ENCODE data around the gene FAM149A.

Gene FAM149A

DNA sequence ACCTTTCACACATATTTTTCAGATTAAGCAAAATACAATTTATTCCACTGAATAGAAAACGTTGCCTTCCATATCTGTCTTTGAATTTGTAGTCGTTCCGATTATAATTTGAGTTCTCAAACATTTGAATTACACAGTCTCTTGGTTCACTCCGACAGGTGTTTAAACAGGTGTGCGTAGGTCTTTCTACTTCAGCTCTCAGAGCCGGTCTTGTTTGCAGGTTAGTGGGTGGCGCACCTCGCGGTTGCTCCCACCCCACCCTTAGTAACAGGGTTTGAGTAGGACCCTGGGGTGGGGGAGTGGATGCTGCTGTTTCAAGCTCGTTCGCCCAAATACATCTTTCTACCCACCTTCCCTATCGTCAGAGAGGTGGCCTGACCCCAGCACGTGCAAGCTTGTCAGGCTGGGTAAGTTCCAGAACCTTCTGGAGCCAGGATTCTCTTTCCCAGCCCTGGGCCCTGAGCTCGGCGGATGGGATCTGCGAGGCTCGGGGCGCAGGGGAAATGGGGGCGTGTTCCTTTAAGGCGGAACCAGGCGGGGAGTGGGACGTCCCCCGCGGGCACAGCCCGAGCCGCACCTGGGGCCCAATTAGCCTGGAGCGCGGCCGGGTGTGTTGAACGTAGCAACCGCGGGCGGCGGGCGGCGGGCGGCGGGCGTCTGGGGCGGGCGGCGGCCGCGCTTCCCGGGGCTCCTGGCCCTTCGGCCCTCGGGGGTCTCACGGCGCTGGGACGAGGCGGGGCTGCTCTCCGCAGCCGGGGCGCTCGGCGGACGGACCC is at the start of gene FAM149A:
Gene FAM149A (plus strand): TSS at position 591 of the 776 bp plus-strand sequence.
- DNase-seq = no peak

DNA sequence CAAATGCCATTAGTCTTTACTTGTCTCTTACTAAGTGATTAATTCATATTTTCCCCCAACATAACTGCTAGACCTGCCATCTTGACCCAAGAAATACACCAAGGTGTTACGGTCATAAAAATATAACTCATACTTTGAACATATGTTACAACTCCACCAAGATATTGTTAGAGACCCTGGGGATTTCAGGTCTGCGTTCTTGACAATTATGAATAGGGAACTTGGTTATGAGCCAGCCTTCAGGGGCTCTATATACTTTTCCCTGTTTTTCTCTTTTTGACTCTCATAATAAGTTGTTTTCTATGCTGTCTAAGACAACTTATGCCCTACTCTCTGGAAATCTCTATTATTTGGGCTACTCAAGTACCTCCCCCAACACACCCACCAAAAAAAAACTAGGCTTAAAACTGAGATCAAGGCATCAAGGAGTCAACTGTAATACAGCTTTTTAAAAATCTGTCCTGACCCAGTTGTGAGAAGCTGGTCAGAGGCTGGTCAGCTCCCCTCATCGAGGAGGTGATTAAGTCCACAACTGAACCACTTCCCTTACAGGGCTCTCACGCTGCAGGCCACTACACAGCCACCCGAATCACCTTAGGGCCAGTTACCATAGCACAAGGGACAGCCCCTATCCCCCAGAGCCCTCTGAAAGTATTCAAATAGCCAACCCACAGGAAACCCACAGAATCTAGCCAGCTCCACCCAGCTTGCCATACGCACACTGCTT is 46.1 kb upstream of the FAM149A start:
- DNase-seq = no peak

DNA sequence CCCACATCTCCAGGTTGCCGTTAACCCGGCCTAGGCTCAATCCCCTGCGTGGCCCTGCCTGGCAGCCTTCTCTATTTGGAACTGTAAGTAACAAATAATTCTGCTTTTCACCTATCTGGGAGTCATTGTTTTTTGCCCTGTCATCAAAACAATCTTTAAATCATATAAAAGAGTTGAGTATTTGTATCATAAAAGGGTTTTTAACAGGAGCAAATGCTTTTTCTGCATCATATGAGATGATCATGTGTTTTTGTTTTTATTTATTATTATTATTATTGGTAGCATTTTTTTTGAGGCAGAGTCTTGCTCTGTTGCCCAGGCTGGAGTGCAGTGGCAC is 45.6 kb upstream of the FAM149A start:
- DNase-seq = no peak

DNA sequence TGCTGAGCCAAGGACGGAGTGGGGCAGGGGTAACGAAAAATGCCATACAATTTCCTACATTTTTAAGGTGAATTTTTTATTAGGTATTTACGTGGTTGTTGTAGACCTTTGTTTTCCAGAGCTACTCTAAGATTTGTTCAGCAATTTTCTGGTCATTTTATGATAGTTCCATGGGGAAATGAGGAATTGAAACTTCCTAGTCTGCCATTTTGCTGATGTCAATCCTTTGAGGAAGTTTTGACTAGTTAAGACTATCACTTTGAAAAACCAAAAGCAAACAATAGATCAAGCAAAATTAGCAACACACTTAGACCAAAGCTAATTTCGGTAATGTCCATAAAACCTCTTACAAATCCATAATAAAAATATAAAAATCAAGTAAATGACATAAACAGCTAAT is 42.6 kb upstream of the FAM149A start:
- DNase-seq = no peak

DNA sequence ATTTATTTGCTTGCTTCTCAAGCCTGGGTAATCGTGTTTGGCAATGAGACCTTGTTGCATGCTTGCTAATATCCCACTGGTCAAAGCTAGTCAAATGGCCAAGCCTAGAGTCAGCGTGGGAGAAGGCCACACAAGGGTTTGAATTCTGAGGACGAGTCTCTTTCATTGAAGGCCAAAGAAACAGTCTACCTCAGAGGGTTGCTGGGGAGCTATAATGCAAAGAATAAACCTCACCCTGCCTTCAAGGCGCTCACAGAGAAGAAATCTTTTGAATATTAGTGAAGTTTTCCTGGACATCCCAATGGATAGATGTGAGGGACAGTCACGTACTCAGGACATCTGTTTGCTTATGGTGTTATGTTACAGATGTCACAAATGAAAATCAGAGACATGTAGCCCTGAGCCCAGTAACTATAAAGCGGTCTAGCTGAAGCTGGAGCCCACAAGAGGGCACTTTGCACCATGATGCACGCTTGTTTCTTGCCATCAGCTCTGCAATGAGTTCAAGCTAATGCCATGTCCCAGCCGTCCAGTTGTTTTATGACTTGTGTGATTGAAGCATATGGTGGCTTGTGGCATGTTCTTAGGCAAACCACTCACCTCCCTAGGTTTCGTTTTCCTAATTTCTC is 36.6 kb upstream of the FAM149A start:
- peak; percentile 41 for DNase-seq

DNA sequence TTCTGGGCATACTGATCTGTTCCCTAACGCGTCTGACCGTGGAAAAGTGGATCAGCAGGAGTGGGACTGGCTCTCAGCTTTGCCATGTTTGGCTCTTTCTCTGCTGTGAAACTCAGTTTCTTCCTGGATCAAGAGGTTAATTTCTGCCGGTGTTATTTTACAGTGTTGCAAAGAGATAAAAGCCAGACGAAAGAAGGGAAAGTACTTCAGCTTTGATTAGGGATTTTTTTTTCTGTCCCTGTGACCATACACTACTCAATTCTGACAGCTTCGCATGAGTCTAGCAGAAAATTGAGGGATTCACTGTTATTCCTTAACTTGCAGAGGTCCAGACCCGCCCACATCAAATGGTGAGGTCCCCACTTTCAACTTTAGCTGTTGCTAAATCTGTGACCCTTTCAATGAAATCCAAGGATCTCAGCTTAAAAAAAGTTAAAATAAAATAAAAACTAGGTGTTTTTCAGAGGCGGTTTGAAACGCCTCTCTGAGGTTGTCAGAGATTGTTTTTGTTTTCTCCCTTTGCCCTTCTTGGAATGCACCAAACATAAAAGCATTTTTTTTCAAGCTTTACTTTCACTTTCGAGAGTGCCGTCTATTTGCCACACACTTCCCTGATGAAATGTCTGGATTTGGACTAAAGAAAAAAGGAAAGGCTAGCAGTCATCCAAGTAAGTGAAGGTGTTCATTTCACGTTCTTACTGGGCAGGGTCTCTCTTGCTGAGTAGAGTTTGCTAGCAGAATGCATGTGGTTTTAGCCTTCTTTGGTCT is 35.7 kb upstream of the FAM149A start, which contains the start of gene TLR3:
Gene TLR3 (plus strand): TSS at position 576 of the 768 bp plus-strand sequence. CDS start 7,464 bp downstream, outside the sequence.
- DNase-seq = peak; percentile 25

DNA sequence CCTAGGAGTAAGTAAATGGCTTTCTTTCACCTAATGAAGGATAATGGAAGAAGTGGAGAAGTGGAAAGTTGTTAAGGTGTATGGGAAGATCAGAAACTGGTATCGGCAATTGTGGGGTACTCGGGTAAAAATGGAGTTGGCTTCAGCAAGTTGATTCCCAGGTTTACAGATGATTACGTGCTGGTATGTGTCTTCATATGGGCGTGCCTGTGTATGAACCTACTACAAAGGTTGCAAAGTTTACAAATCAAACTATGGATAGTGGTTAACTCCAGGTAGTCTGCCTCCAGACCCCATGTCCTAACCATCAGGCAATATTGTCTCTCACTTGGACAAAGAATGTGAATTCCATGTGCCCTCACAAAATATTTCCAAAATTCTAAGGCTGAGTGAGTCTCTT is 34.8 kb upstream of the FAM149A start:
- no peak for DNase-seq

DNA sequence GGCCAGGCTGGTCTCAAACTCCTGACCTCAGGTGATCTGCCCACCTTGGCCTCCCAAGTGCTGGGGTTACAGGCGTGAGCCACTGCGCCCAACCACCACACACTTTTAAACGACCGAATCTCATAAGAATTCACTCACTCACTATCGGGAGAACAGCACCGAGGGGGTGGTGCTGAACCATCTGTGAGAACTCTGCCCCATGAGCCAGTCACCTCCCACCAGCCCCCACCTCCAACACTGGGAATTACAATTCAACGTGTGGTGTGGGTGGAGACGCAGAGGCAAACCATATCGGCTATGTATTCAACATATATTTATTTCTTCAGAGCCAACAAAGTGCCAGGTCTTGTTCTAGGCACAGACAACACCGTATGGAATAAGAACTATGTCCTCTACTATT is 32.0 kb upstream of the FAM149A start:
- no peak for DNase-seq

DNA sequence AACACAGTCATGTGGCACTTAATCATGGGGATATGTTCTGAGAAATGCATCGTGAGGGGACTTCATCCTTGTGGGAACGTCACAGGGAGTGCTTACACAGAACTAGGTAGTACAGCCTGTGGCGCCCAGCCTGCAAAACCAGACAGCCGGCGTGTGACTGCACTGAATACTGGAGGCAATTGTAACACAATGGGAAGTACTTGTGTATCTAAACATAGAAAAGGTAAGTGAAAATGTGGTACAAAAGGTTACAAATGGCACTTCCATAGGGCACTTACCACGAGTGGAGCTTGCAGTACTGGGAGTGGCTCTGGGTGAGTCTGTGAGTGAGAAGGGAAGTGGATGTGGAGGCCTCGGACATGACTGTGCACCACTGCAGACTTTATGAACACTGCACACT is 30.3 kb upstream of the FAM149A start:
- no peak for DNase-seq

DNA sequence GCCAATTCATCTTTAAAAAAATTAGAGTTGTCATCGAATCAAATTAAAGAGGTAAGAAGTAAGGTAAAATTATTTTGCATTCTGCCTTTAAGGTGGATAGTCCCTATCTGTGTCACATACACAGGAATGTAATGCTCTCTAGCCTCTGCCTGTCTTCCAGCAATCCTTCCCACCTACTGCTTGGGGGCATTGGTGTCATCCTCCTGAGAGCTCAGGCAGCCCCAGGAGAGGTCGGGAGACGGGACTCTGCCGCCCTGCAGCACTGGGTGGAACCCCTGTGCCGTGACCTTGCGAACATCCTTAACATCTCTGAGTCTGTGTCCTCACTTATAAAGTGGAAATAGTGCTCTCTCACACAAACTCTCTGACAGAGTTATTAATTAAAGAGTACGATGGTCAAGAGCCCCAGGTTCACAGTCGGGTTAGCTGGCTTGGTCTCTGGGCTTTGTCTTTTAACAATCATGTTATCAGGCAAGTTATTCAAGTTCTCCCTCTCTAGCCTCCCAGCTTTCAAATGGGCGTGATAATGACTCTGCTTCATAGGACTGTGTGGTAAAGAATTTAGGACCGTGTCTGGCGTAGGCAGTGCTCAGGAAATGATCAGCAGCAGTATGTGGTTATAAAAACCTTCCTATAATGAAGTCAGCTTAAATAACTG is 25.4 kb upstream of the FAM149A start:
- DNase-seq = no peak

DNA sequence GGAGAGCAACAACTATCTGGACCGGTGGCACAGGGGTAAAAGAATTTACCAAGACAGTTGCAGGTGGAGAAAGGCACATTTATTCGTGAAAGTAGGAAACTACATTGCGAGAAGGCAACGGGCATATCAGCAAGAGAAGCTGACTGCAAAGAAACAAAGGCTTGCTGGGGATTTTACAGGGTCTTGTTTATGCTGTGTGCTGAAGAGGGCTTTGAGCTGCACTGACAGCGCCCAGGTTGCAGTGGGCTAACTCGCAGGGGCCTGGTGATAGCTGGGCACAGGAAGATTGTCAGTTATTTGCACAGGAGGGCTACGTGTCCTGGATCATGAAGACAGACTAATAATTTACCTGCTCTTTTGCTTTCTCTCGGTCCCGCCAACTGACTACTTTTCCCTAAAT is 24.8 kb upstream of the FAM149A start:
- DNase-seq = no peak

DNA sequence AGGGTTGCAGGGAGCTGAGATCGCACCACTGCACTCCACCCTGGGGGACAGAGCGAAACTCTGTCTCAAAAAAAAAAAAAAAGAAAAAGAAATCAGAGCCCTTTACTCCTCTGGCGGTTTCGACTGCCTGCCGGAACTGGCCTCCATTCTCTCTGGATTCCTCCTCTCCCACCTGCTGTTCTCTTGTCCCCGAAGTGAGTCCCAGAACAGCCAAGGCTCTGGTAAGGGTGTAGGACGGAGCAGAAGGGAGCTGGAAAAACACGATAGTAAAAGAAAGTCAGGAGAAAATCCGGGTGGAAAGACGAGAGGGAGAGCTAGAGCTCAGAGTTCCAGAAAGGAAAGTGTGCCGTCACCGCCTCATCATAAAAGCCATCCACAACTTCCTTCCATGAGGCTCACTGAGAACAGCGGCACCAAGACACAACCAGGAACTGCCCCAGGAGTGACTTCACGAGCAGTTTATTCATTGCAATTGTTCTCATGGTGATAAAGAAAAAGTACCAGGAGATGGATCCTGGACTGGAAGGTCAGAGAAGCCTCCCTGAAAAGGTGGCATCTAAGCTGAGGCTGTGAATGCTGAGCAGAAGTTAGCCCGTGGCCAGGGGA is 23.2 kb upstream of the FAM149A start:
- no peak for DNase-seq

DNA sequence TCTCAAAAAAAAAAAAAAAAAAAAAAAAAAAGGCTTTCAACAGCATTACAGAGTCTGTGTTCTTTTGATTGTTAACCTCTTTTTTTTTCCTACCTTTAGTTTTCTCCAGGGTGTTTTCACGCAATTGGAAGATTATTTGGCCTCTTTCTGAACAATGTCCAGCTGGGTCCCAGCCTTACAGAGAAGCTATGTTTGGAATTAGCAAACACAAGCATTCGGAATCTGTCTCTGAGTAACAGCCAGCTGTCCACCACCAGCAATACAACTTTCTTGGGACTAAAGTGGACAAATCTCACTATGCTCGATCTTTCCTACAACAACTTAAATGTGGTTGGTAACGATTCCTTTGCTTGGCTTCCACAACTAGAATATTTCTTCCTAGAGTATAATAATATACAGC is 22.3 kb upstream of the FAM149A start:
- DNase-seq = no peak

DNA sequence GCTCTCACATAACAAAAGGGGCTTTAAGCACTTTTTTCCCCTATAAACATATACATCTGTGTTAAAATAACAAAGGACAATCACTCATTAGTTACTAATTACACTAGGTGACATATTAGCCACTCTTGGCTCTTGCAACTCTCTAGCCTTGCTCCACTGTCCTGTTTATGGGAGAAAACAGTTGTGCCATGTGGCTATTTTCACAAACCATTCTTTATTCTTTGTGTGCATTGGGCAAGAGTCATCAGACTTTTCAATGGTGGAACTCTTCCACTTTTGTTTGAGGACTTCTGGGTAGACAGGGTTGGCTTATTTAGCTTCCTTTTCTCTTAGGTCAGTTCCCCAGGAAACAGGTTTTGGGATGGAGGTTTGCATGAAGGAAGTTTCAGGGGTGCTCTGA is 16.0 kb upstream of the FAM149A start:
- DNase-seq = no peak

DNA sequence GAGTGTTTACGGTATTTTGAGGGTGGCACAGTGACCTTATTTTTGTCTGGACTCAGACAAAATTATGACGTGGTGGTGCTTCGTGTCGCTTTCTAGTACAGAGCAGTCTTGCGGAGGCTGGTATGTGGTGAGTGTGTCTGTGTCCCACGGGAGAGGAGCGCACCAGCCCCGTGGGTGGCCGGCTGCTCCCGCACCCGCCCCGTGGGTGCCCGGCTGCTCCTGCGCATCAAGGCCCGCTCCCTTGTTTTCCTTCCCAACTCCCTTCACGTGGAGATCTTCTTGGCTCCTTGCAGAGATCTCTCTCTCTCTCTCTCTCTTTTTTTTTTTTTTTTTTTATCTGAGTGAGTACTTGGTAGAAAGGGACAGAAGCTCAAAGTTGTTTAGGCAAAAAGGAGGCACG is 12.2 kb upstream of the FAM149A start:
- no peak for DNase-seq

DNA sequence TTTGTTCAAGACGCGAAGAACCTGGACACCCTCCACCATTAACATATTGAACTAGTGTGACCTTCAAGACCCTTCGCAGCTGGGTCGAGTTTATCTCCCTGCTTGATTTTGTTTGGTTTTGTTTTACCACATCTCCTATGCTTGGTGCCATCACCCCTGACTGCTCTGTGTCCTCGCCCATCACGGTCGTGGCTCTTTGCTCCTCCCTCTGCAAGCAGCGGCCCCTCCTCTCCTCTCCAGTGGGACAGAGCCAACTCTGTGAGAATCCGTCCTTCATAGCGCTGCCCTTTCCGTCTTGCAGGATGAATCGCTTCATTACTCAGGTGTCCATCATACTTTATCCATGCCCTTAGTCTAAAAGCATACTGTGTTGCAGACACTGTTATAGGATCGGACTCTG is 9.1 kb upstream of the FAM149A start:
- no peak for DNase-seq

DNA sequence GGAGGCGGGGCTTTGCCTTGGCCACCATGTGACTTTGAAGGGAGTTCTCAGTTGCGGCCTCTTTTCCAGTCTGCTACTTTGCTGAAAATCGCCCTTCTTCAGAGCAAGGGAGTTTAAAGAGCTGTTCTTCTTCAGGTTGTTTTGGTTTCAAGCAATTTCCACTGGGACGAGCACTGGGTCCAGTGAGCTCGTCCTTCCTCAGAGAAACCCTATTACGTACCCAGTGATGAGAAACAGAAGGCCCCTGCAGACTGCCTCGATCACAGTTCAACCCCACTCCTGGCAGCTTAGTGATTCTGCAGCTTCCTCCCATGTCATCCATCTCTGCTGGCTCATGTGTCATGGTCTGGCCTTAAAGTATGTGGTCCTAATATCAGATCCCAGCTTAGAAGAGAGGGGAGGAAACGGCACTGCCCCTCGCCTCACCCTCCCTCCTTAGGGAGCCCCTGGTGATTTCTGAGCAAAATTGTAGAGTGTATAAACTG is 7.8 kb upstream of the FAM149A start:
- DNase-seq = no peak

DNA sequence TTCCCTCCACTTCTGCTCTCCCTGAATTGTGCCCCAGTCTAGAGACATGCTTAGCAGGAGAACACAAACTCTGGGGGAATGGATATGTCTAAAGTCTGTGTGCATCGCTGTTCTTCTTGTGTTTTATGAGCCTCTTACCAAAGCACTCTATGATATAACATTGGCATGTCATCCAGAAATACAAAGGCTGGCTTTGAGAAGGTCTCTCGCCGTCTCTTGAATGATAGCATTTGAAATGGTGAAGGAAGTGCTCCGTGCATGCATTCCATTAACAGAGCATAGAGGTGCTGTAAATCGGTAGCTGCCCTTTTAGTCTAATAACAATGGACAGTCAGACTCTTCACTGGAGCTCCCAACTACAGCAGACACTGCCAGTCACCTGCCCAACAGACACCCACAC is 7.1 kb upstream of the FAM149A start:
- DNase-seq = no peak

DNA sequence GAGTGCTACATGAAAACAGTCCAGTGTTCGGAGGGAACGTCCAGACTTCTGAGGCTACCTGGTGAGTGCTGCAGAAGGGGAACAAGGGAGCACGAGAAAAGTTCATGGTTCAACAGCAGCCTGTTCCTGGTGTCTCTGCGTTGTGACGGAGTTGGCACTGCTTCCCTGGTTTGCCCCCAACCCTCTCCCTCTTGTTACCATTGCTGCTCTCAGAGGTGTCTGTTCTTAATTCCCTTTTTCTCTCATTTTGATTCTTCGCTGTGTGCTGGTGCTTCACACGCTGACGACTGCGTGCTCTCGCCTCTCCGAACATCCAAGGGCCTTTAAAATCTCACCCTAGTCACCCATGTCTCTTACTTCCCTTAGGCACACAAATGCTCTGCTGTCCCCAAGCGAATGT is 1.6 kb upstream of the FAM149A start:
- no peak for DNase-seq

DNA sequence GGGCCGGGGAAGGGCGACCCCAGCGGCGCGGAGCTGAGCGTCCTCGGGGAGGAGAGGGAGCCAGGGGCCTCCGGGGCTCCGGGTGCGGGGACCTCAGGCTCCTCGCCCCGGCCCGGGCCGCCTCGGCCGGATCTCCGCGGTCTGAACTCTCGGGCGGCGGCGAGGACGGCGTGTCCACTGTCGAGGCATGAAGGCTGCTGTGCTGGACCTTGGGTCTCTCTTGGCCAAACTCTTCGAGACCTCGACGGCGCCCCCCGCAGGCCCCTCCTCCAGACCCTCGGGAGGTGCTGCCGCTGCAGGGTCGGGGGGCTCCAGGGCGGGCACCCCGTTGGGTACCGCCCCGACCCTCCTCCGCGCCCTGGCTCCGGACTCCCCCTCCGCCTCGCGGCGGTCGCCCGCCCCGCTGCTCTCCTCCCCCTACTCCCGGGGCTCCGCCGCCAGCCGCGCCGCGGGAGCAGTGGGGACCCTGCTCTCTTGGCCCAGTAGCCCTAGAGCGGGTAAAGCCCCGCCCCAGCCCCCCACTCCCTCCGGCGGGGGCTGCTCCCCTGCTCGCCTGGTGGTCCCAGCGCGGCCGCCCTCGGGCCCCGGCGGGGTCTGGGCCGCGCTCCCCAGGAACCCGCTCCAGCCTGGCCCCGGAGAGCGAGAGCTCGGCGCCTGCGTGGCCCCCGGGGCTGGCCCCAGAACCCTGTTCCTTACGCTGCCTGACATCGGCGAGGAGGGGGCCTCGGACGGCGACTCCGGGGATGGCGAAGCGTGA is 564 bp downstream of the FAM149A start:
- DNase-seq = no peak

DNA sequence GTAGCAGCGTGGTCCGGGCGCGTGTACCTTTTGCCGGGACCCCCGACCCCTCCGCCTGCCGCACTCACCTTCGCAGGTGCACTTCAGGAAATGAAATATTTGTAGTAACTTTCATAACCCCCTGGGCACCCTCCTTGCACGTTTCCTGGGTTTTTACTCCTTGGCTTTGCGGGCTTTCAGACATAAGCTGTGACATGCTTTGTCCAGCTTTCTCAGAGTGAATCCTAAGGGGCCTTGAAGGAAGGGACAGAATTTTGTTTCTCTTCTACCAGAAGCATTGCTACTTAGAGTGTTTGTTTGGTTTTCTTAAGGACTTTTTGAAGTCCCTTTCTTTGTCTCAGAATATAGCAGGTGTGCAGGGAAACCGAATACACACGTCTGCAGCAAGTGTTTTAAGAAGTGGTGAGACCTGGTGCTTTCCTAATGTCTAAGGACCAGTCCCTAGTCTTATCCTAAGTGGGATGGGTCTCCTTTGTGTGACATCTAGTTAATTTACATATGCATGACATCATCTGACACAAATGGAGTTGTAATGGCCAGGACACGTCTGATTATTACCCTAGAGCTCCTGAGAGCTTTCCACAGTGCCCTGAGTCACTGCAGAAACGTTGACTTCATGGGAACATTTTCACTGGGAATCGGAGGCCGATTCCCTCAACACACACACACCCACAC is 1.3 kb downstream of the FAM149A start:
- no peak for DNase-seq

Measured in fibroblast of skin of right quadriceps (primary cell).